MV-4-11 (cell line): ENCODE data around the gene CETP.

ENCODE experiments used
- DNase-seq: peaks from one replicate; lab custom pipeline; 2025; lab: John Stamatoyannopoulos, UW

CETP gene

DNA sequence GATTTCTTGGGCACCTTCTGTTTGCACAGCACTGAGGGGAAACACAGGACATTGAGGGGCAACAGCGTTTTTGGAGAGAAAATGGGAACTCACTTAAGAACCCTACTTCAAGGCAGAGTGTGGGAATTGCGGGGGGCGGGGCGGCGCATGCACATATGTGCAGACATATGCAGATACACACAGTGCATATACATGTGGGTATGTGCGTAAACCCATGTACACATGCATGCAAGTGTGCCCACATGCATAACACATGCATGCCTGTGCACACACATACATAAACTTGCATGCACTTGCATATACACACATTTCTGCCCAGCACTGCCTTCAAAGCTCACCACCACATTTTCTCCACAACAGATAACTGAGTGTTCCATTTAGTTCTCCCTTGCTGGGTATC, 60.0 kb downstream of the CETP start:
- DNase-seq, result no peak

GRCh38 chr16:57022445-57022844, 60.7 kb downstream of the CETP start:
- DNase-seq, result no peak

DNA sequence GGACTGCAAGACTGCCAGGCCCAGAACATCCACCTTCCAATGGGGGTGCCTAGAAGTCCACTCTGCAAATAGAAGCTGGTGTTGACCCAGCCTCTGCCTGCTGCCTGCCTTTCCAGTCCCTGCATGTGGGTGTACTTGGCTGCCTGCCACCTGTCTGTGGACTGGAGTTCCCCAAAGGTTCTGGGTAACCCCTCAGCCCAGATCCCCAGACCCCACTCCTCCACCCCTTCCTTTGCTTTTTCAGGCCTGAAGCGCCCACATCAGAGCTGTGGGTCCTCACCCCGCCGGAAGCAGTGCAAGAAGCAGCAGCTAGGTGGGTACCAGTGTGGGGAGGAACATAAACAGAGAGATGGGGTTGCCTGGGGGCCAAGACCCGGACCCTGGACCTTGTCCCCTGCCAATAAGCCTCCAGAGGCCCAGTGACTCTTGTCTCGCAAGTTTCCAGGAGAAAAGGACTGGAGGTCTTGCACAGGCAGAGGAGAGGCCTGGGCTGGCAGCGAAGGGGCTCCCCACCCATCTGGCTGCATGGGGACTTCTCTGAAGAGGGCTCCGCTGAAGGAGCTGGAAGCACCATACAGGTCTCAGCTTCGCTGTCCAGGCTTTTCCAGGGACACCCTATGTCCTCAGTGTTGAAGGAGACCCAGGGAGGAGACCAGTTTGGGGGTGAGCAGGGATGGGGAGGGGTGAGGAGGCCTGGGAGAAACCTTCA, 61.9 kb downstream of the CETP start:
- DNase-seq, result no peak

GRCh38 chr16:57024894-57025680, 63.3 kb downstream of the CETP start:
- DNase-seq, result no peak

DNA sequence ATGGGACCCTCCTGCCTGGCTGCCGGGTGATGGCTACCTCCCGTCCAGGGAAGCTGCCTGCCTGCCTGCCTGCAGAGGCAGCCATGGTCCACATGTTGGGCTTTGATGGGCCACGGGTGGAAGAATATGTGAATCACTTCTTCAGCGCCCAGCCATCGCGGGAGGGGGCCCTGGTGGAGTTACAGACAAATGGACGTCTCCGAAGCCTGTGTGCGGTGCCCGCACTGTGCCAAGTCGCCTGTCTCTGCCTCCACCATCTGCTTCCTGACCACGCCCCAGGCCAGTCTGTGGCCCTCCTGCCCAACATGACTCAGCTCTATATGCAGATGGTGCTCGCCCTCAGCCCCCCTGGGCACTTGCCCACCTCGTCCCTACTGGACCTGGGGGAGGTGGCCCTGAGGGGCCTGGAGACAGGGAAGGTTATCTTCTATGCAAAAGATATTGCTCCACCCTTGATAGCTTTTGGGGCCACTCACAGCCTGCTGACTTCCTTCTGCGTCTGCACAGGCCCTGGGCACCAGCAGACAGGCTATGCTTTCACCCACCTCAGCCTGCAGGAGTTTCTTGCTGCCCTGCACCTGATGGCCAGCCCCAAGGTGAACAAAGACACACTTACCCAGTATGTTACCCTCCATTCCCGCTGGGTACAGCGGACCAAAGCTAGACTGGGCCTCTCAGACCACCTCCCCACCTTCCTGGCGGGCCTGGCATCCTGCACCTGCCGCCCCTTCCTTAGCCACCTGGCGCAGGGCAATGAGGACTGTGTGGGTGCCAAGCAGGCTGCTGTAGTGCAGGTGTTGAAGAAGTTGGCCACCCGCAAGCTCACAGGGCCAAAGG, 64.4 kb downstream of the CETP start:
- DNase-seq, result no peak

GRCh38 chr16:57026778-57027062, 65.0 kb downstream of the CETP start:
- DNase-seq, result no peak

GRCh38 chr16:57027067-57027466, 65.3 kb downstream of the CETP start:
- DNase-seq, result no peak

DNA sequence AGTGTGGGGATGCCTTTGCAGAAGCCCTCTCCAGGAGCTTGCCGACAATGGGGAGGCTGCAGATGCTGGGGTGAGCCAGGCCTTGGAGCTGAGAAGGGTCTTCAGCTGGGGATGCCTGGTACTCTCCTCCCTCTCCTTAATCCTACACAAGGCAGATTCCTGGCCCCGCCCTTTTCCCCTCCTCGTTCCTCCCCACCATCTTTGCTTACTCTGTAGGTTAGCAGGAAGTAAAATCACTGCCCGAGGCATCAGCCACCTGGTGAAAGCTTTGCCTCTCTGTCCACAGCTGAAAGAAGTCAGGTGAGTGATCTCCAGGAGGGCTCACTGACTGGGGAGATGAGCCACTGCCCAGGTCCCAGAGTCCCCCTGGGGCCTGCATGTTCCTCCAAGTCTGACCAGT, 66.3 kb downstream of the CETP start:
- no peak for DNase-seq

- DNase-seq, result no peak
These were observed 67.7 kb downstream of the CETP start for GRCh38 chr16:57029161-57030160.

DNA sequence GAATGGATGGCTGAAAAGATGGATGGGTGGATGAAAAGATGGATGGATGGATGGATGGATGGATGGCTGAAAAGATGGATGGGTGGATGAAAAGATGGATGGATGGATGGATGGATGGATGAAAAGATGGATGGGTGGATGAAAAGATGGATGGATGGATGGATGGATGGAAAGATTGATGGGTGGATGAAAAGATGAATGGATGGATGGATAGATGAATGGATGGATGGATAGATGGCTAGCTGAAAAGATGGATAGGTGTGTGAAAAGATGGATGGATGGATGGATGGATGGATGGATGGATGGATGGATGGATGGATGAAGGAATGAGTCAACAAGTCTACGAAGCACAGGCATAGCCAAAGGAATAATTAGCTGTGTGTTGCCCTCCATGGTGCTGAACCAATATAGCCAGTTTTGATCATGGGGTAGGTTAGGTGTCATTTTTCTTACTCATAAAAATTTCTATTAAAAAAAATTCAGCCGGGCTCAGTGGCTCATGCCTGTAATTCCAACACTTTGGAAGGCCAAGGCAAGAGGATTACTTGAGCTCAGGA, 68.7 kb downstream of the CETP start:
- no peak for DNase-seq

GRCh38 chr16:57031156-57031555, 69.4 kb downstream of the CETP start:
- no peak for DNase-seq

- no peak for DNase-seq
These were observed 70.6 kb downstream of the CETP start for GRCh38 chr16:57032346-57032745.

- no peak for DNase-seq
These were observed 71.2 kb downstream of the CETP start for GRCh38 chr16:57032931-57033330.
